NCI-H1092 treated with DMSO at 0.1 percent for 48 hours (cell line): ENCODE measurements around the gene LSM10.

Source experiments
- DNase-seq: peaks from one replicate; lab custom pipeline; 2025; lab: John Stamatoyannopoulos, UW

Gene LSM10

GRCh38 chr1:36351227-36351977, 46.3 kb downstream of the LSM10 start:
- no peak for DNase-seq

- DNase-seq: no peak
Measured at GRCh38 chr1:36350659-36351226, 47.0 kb downstream of the LSM10 start.

GRCh38 chr1:36349839-36350238, 47.9 kb downstream of the LSM10 start:
- DNase-seq: no peak

DNA sequence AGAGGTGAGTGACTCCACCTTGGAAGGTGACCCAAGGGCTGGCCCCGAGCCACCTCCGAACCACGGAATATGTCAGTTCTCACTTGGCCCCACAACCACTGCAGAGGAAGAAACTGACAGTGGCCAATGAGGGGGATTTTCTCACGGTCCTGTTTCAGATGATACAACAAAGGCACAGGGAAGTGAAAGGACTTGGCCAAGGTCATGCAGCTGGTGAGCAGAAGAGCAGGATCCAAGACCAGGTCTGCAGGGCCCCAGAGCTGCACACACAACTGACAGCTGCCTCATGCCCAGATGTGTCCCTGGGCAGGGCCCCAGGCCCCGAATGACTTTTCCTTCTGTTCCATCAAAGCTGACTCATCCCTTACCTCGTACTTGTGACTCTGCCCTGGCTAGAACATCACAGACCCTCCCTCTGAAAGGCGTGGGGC, 48.5 kb downstream of the LSM10 start:
- DNase-seq: no peak

- DNase-seq: no peak
Measured at GRCh38 chr1:36346741-36347370, 50.9 kb downstream of the LSM10 start.

GRCh38 chr1:36345353-36345752, 52.4 kb downstream of the LSM10 start:
- DNase-seq: no peak

- DNase-seq: no peak
Measured at GRCh38 chr1:36344395-36344680, 53.4 kb downstream of the LSM10 start.

GRCh38 chr1:36343651-36344394, 53.9 kb downstream of the LSM10 start:
- DNase-seq: no peak
